AML-193 (cell line): ENCODE results near the gene SERBP1.
"Not testable (repeated sequence)": the region's sequence is repeated elsewhere in the genome, so short reads cannot be mapped to it uniquely, and the experiment has no call there.

ENCODE experiments used
- DNase-seq, 2 experiments: peaks; one replicate each; lab custom pipeline; 2025; lab: John Stamatoyannopoulos, UW

The SERBP1 gene

GRCh38 chr1:67430358-67431155 is at the start of gene SERBP1:
Gene SERBP1 (minus strand): TSS chr1:67430402. CDS start chr1:67430300, 102 bp downstream.
- peak; percentile 93 to 94 for DNase-seq

GRCh38 chr1:67479146-67479891 is 49.1 kb upstream of the SERBP1 start:
- no peak for DNase-seq

GRCh38 chr1:67476906-67477305 is 46.7 kb upstream of the SERBP1 start:
- DNase-seq, result no peak

GRCh38 chr1:67476006-67476482 is 45.8 kb upstream of the SERBP1 start:
- no peak for DNase-seq

- DNase-seq, result no peak
These were observed 41.9 kb upstream of the SERBP1 start for GRCh38 chr1:67472056-67472455.

- no peak for DNase-seq
These were observed 39.2 kb upstream of the SERBP1 start for GRCh38 chr1:67469431-67469830.

- no peak for DNase-seq
These were observed 38.0 kb upstream of the SERBP1 start for GRCh38 chr1:67468066-67468718.

GRCh38 chr1:67465375-67465774 is 35.2 kb upstream of the SERBP1 start:
- DNase-seq, result no peak

- DNase-seq, result no peak
These were observed 34.5 kb upstream of the SERBP1 start for GRCh38 chr1:67464746-67465145.

GRCh38 chr1:67464058-67464457 is 33.9 kb upstream of the SERBP1 start:
- no peak for DNase-seq

GRCh38 chr1:67463298-67463955 is 33.2 kb upstream of the SERBP1 start:
- no peak for DNase-seq

GRCh38 chr1:67460676-67461500 is 30.7 kb upstream of the SERBP1 start:
- no peak for DNase-seq

- DNase-seq, result no peak
These were observed 28.9 kb upstream of the SERBP1 start for GRCh38 chr1:67459068-67459467.

- no peak for DNase-seq
These were observed 28.5 kb upstream of the SERBP1 start for GRCh38 chr1:67458663-67459062.

- DNase-seq, result no peak
These were observed 27.0 kb upstream of the SERBP1 start for GRCh38 chr1:67457247-67457646.

- no peak for DNase-seq
These were observed 21.6 kb upstream of the SERBP1 start for GRCh38 chr1:67451815-67452214.

GRCh38 chr1:67451356-67451755 is 21.2 kb upstream of the SERBP1 start:
- no peak for DNase-seq

- DNase-seq, result no peak
These were observed 16.7 kb upstream of the SERBP1 start for GRCh38 chr1:67446893-67447292.

- DNase-seq, result not testable (repeated sequence)
These were observed 15.8 kb upstream of the SERBP1 start for GRCh38 chr1:67446014-67446413.

- DNase-seq, result no peak
These were observed 11.6 kb upstream of the SERBP1 start for GRCh38 chr1:67441739-67442281.

GRCh38 chr1:67441183-67441582 is 11.0 kb upstream of the SERBP1 start:
- DNase-seq, result peak; percentile 9 to 35
